Head of caudate nucleus (tissue), 42 donors: ENCODE results near the gene CNTNAP2.

Experiments used
- DNase-seq, 42 donors: peaks; one replicate each; pipeline versions ENCODE4 v3.0.0 to v3.0.0-alpha.2; 2020 to 2021; ENCODE audit warnings: mixed read lengths in 7 of 42
- intact Hi-C: fragments of 100-400 bp; cut with DNase I; formaldehyde crosslinking; loops from one replicate; pipeline ENCODE4 v1.15.0; 2022

Gene CNTNAP2

GRCh38 chr7:146791344-146792285 is 675.0 kb downstream of the CNTNAP2 start:
- peak in 7 of 42 donors; percentile 9 to 48 (median 13) for DNase-seq
- intact Hi-C loops: no loop called here

DNA sequence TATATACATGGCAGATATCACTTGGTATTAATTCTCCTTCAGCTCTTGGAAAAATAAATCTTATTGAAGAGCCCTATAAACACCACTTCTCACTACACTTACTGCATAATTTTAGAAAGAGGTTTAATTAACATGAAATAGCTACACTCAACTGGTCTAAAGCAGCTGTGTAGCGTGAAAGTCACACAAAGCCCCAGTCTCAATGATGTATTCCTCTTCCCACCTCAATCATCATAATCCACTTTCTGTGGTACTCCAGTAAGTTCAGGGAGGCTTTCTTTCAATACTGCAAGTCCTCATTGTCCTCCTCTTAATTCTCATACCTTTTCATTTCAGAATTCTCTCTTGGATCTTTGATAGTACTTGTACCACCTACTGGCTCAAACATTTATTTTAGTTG is 688.0 kb downstream of the CNTNAP2 start:
- intact Hi-C loops: no loop called here

GRCh38 chr7:146805082-146805481 is 688.5 kb downstream of the CNTNAP2 start:
- intact Hi-C loops: no loop called here
- no peak for DNase-seq

More for the DNA sequence above, 688.0 kb downstream of the CNTNAP2 start:
- DNase-seq: no peak

DNA sequence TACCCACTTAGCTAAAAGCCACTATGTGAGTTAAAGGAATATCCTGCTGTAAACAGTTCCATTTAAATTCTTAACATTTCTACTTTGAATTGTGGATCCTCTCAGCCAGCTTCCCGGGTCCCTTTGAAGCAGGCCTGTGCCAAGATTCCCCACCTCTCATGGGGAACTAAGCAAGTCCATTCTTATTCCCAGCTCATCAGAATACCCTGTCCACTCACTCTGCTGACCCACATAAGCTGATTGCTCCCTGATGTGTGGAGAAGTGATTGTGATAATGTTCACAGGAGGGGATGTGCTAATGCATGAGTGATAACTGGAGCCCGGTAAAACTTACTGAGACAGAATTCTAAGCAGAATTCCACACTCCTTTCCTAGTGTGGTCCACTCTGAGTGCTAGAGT is 709.7 kb downstream of the CNTNAP2 start:
- intact Hi-C loops: no loop called here
- DNase-seq: no peak

GRCh38 chr7:146830686-146831085 is 714.1 kb downstream of the CNTNAP2 start:
- DNase-seq: no peak
- intact Hi-C loops: no loop called here

DNA sequence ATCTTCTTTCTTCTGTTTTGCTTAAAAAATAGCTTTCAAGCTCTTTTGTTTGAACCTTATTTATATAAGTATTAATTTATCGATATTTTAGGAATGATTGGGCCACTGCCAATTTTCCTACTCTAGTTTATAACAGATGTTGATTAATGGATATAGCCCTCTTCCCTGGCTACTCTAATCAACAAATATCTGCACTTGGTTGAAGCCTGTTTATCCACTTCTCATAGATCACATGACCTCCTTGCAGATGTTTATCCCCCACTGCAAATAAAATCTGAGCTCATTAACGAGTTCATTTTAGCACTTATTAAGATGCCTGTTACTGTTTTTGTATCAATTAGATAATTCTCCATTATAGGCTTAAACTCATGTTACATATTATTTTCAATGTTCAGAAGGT is 715.3 kb downstream of the CNTNAP2 start:
- DNase-seq: no peak
- intact Hi-C loops: no loop called here

GRCh38 chr7:146844405-146844804 is 727.8 kb downstream of the CNTNAP2 start:
- no peak for DNase-seq
- intact Hi-C loops: no loop called here

GRCh38 chr7:146858690-146859089 is 742.1 kb downstream of the CNTNAP2 start:
- no peak for DNase-seq
- intact Hi-C loops: no loop called here

GRCh38 chr7:146861701-146862100 is 745.1 kb downstream of the CNTNAP2 start:
- intact Hi-C loops: no loop called here
- no peak for DNase-seq

DNA sequence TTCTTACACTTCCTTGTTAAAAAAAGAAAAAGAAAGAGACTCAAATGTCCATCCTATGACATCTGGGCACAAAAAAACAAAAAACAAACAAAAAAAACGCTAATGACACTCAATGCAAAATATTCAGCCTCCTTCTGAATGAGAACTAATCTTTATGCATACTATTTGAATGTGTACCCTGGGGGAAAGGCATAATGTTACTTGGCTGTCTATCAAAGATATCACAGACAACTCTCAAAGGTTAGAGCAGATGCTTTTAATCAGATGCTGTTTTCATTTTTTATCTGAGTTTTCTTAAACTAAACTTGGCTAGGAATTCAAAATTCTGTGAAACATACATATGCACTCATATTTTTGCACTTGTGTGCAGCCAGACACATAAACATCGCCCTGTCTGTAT is 745.8 kb downstream of the CNTNAP2 start:
- no peak for DNase-seq
- intact Hi-C loops: no loop called here

- no peak for DNase-seq
- intact Hi-C loops: no loop called here
Measured at GRCh38 chr7:146864644-146865043, 748.0 kb downstream of the CNTNAP2 start.

DNA sequence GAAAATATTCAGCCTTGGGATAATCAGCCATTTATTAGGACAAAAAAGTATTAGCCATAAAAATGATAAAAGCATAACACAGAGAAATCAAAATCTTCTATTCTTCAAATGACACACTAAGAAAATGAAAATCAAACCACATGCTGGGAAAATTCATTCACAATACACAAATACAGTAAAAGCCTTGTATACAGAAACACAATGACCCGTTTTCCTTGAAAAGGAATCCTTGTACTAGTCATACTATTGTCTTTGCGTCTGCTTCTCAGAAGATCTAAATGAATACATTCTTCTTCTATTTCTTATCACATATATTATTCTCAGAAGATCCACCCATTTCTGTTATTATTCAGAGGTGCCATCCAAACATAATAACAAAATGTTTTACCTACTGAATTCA is 749.1 kb downstream of the CNTNAP2 start:
- no peak for DNase-seq
- intact Hi-C loops: no loop called here

- intact Hi-C loops: no loop called here
- DNase-seq: no peak
Measured at GRCh38 chr7:146874722-146875121, 758.1 kb downstream of the CNTNAP2 start.

DNA sequence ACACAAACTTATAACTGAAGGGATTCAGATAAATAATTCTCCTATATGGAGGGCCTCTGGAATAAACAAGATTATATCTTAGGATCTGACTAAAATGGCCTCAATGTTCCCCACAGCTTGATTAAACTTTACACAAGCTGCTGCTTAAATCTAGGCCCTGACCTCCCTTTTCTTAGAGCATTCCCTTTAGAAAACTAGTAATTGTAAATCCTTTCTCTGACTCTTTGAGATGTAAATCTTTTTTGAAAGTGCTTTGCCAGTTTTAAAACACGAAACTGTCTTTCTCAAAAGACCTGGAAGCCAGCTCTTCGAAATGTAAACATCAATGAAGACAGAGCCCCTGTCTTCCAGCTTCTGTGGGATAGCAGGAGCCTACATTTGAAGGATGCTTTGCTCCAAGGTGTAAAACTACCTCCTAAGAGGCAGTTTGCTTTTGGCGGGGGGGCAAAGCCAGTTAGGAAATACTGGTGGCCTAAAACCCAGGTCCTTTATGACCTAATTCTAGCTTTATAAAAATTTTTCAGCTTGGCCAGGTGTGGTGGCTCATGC is 758.7 kb downstream of the CNTNAP2 start:
- DNase-seq: no peak

DNA sequence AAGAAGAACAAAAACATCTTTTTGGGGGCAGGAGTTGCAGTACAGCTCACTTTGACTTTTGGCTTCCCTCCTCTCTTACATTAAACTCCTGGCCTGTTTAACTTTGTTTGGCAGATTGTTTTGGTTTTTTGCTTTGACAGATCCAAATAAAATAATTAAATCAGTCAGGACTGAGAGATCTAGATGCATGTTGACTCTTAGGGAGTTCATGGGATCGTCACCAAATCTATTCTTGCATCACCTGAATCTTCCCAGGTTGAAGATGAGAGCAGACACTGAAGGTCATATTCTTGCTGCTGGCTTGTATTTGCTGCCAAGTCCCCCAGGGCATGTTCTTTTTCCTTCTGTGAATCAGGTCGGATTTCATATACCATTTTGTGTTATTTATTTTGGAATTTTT is 759.4 kb downstream of the CNTNAP2 start:
- intact Hi-C loops: no loop called here
- no peak for DNase-seq

More for the DNA sequence above, 758.7 kb downstream of the CNTNAP2 start:
- intact Hi-C loops: no loop called here

- intact Hi-C loops: no loop called here
- DNase-seq: no peak
Measured at GRCh38 chr7:146876411-146876810, 759.8 kb downstream of the CNTNAP2 start.

GRCh38 chr7:146878901-146879300 is 762.3 kb downstream of the CNTNAP2 start:
- intact Hi-C loops: no loop called here
- no peak for DNase-seq

- DNase-seq: no peak
- intact Hi-C loops: no loop called here
Measured at GRCh38 chr7:146885231-146885630, 768.6 kb downstream of the CNTNAP2 start.

DNA sequence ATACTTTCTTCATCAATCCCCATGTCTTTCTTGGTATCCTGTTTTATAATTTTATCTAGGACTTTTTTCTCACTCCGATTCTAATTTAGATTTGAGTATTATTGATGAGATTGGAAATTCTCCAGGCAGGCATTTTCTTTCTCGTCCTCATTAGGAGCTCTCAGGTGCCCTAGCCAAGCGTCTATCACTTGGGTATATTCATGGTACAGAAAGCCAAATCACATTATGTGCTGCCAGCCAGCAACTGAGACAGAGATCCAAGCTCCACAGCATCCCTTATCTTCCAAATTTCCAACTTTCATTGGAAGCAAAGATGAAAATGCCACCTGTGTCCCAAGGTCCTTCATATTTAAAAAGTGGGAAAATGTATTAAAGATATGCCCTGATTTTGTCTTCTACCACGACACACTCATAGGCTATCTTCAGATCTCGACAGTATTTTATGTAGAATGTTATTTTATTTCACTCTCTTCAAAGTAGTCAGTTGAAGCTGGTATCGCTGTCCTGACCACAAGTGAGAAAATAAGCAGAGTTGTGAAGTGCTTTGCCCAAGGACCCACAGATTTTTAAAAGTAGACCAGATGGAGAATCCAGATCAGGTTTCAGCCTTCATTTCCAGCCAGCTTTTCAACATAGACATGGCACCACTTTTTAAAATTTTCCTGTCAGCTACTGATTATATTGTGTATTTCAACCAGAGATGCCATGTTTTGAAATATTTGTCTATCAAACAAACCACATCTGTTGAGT is 773.4 kb downstream of the CNTNAP2 start:
- DNase-seq: no peak
- intact Hi-C loops: no loop called here

GRCh38 chr7:146892151-146892550 is 775.5 kb downstream of the CNTNAP2 start:
- intact Hi-C loops: no loop called here
- DNase-seq: no peak
